GM19035 (cell line): ENCODE data around the gene CDKN1C.

Experiments used
- ATAC-seq: cut with Tn5 transposase; IDR thresholded peaks from one replicate; pipeline ENCODE4 v1.9.1; 2021; ENCODE audit not compliant: unreplicated experiment

CDKN1C gene

DNA sequence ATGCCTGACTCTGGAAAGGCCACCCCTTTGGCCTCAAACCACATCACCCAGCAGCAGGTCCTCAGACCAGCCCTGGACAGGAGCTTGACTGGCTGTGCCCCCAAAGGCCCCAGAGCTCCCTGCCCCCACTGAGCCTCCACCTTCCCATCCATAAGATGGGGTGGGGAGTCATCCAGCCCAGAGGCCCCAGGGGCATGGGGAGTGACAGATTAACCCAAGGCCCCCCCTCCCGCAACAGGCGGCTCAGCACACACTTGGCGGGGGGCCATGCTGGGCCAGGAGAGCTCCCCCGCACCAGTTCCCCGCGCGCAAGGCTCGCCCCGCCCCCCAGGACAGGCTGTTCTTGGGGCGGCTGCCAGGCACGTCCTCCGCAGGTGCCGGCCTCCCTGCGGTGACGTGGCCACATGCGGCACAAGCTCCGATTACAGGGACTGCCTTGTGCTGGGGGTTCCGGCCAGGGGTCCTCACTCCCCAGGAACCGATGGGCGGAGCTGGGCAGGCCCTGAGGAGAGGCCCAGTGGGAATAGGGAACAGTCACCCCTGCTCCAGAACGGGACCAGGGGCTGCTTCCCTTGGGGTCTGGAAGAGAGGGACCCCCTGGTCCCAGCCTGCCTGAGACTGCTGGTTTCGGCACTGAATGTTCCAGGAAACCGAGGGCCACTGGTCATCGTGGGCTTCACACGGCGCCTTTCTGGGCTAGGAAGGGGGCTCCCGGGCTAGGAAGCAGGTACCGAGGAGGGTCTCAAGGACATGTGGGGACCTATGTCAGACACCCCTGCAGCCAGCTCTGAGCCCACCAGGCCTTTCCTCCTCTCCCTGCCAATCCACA, 5.1 kb upstream of the CDKN1C start:
- no peak for ATAC-seq

DNA sequence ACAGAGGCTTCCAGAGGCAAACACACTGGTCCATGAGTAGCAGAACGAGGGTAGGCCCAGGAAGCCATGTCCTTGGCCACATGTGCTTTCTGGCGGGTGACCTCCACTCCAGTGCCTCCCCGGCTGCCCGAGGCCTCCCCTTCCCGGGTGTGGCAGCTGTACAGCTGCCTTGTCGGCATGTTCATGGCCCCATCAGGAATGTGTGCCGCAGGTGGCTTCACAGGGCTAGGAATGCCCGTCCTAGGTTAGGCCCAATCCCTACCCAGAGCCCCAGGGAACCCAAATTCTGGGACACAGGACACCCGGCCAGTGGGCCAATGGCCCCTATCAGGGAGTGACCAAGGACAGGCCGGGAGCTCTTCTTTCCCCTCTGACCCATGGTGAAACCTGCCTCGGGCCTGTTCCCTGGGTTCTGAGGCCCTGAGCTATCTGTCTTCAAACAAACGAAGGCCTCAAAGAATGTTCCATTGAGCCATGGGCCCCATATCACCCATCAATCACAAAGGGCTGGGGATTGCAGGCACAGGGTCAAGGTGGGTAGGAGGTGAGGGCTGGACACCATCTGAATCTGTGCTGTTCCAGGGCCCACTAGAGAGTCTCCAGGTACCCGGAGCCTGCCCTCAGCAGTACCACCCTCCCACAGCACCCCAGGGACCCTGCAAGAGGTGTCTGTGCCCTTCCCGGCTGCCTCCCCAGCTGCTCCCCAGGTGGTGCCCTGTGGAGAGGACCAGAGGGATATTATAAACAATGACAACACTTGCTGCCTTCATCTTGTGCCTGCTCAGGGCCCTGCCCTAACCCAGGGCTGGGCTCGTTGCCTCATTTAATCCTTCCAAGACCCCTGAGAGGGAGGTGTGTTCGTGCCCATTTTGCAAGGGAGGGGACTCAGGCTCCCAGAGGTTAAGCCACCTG, 4.0 kb upstream of the CDKN1C start:
- no peak for ATAC-seq

DNA sequence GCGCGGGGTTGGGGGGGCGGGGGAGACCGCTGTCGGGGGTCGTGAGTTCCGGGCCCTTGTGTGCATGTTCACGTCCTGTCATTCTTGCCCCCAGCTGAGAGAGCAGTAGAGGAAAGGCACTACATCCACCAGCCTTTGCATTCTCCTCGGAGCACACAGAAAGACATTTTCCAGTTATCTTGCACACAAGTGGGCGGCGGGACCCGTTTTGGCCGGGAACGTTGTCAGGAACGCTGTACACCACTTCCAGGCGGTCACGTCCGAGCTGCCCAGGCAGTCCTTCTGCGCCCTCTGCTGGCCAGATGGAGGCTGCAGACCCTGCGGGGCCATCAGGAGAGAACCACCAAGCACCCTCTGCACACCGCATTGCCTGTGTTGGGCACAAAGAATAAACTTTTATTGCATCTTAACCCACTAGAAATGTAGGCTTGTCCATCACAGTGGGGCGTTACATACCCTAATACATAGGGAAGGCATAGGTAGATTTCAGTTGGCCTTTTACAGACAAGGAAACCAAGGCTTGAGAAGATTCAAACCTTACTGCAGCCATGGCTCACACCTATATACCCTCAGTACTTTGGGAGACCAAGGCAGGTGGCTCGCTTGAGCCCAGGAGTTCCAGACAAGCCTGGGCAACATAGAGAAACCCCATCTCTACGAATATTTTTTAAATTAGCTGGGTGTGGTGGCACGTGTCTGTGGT, 2.8 kb upstream of the CDKN1C start:
- no peak for ATAC-seq

DNA sequence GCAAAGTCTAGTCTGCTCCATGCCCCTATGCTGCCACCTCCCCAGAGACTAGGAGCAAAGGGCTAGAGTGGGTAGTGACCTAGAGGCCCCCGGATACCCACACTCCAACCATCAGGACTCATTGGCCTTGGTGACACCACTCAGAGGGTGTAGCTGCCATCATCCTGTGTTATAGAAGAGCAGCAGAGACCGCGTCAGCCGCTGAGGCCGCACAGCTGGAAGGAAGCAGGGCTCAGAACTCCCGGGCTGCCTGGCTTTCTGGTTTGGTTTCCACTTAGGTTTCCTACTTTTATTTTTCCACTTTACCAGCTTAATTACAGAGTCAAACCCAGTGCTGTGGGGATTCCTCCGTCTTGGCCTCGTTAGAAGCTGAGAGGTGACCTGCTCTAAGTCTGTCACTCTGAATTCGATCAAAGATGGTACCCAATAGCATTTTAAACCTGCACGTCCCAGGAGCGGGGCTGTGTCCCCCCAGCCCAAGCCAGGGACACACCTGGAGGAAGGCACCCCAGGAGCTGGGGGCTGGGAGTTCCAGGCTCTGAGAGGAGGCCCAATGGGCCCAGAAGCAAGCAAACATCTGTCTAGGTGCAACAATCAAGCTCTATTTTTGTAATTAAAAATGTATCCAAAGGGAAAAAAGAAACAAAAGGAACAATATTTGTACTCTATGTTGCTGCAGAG, 2.1 kb upstream of the CDKN1C start:
- ATAC-seq = no peak

DNA sequence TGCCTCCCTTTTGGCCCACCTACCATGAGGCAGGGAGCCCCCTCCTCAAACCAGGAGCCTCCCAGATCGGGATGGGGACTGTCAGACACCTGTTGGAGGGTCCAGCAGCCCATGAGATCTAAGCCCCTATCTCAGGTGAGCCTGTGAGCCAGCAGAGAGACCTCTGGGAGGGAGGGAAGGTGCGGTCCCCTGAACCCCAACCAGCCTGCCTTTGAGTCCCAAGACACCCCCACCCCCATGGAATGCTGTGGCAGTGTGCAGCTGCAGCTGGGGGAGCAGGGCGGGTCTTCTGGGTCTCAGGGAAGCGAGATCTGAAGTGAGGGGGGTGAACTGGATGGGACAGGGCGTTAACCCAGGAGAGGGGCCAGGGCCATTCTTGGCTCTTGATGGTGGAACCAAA, 1.4 kb upstream of the CDKN1C start:
- no peak for ATAC-seq

DNA sequence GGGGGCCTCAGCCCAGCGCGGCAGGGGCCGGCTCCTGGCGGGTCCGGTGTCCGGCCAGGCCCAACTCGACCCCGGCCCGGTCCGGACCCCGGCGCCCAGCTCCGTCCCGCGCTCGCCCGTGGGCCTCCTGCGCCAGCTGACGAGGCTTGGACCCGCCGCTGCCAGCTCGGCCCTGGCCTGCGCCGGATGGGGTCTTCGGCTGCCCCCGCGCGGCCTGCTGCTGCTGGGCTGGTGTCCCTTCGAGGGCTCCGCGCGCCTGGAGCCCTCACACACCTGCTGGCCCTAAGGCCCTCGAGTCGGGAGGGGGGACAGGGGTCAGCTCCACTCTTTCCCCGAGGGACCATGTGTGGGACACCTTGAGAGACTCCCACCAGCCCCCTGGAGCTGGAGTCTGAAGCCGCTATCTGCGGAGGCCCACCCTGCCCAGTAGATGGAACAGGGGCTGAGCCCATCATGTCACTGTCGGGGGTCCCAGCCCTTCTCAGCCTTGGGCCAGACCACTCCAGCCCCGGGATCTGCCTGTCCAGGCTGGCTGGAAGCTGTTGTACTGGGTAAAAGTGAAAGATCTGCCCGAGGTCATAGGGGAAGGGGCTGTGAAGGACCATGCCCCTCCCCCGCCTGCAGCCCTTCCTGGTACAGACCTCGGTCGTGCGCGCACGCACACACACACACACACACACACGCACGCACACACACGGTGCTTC, 768 bp upstream of the CDKN1C start:
- peak; percentile 11 for ATAC-seq

DNA sequence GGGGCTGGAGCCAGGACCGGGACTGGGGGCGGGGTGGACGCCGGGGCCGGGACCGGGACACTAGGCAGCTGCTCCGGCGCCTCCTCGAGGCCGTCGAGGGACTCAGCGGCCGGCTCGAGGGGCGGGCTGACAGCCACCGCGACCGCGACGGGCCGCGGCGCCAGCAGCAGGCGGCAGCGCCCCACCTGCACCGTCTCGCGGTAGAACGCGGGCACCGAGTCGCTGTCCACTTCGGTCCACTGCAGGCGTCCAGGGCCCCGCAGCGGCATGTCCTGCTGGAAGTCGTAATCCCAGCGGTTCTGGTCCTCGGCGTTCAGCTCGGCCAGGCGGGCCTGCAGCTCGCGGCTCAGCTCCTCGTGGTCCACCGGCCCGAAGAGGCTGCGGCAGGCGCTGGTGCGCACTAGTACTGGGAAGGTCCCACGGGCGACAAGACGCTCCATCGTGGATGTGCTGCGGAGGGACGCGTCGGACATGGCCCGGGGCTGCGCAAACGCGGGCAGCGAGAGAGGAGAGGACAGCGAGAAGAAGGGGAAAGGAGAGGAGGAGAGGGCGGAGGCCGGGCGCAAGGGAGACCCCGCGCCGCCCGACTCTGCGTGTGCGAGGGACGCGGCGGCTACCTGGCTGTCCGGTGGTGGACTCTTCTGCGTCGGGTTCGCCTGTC, 428 bp downstream of the CDKN1C start:
- ATAC-seq = peak; percentile 2

DNA sequence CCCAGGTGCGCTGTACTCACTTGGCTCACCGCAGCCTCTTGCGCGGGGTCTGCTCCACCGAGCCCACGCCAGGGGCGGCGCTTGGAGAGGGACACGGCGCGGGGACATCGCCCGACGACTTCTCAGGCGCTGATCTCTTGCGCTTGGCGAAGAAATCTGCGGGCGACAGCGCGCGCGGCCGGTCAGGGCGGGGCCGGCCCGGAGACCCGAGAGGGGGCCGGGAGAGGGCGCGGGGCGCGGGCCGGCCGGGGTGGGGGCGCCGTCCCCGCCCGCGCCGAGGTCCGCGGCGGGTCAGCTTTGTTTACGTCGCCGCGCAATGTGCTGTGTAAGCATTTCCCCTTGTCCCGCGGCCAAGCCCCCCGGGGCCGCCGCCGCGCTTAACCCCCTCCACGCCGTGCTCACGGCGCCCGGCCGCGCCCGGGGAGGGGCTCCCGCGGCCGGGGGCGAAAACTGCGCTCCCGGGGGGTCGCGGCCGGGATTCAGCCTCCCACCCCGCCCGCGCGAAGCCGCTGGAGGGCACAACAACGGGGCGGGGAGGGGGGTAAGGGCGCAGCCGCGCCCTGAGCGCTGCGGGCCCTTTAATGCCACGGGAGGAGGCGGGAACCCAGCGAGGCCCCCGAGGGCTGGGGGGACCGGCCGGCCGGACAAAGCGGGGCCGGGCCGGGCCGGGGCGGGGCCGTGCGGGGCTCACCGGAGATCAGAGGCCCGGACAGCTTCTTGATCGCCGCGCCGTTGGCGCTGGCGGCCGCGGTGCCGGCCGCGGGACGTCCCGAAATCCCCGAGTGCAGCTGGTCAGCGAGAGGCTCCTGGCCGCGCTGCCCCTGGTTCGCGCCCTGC, 1.4 kb downstream of the CDKN1C start:
- ATAC-seq = no peak

DNA sequence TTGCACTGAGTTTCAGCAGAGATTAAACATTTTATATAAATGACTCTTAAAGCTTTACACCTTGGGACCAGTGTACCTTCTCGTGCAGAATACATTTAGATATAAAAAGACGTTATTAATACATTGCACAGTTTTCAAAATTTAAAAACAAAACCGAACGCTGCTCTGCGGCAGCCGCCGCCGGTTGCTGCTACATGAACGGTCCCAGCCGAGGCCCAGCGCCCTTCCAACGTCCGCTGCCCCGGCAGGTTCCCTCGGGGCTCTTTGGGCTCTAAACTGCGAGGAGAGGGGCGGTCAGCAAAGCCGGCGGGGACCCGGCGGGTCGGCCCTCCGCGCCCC, 2.0 kb downstream of the CDKN1C start:
- no peak for ATAC-seq

DNA sequence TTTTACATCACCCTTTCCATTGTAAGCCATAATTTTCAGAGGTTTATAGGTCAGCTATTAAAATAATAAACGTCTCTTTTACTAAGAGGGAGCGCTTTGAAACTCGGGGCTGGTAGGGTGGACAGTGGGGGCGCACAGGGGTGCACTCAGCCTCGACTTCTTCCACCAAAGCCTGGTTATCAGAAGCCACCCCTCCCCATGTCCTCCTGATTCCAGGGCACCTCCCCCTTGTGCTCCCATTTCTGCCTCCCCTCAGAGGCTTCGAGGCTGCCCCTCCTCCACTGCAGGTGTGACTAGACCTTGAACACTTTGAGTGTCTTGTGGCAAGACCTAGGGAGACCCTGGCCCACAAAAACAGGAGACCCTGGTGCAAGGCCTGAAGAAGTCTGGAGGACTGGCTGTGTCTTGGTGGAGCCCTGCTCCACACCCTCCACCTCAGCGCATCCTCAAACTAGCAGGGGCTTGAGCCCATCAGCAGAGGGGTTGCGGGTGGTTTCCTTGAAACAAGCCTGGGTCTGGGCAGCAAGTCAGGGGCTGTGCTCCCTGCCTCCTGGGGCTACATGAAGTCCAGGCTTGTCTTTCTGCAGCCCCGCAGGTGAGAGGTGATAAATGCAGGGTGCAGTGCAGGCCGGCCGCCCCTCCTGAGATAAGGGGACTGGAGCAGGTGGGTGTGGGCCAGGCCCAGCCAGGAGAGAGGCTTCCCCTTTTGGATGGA, 3.0 kb downstream of the CDKN1C start:
- ATAC-seq = no peak

DNA sequence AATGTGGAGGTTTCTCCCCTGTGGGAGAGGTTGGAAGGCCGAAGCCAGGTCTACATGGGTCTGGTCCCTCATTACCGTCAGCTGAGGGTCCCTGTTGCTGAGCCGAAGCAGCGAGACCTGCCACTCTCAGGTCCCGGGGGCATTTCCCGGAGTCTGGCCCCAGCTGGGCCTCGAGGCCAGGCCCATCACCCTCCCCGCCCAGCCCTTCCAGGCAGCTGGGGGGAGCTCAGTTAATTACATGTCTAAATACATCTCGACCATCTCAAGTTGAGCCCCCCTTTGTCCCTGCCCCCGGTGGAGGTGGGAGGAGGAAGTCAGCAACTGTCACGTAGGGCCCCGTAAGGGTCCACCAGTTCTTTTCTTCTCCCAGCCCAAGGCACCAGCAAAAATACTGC, 3.6 kb downstream of the CDKN1C start:
- ATAC-seq = no peak

DNA sequence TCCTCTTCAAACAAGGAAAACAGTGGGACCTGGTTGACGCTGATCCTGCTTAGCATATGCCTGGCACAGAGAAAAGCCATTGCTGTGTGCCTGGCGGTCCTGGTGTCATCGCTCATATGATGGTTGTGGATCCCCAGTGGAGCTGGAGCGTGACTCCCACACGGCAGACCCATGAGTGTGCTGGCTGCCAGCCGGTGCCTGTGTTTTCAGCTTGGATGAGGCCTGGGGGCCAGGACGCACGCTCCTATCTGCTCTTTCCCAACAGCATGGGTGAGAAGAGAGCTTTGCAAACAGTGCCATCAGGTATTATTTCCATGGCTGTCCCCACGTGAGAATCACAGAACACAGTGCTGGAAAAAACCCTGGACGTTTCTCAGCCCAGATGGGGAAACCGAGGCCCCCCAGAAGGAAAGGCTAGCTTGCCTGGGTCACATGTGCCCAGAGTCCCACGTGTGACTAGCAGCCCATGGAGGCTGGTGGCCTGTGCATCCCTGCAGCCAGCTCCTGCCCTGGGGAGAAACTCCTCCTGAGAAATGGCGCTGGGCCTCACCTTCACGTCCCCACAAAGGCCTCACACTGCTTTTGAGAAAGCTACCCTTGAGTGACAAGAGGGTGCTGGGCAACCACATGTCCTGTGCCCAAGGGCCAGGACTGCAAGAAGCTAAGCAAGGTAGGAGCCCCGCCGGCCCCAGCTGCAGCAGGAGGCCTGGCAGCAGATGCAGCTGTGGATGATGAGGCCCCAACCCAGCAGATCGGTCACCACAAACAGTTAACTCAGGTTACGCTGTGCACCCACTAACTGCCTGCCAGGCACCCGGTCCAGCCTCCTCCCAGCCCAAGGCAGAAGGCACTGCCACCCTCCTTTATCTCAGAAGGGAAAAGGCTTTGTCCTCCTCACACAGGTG, 4.2 kb downstream of the CDKN1C start:
- no peak for ATAC-seq

DNA sequence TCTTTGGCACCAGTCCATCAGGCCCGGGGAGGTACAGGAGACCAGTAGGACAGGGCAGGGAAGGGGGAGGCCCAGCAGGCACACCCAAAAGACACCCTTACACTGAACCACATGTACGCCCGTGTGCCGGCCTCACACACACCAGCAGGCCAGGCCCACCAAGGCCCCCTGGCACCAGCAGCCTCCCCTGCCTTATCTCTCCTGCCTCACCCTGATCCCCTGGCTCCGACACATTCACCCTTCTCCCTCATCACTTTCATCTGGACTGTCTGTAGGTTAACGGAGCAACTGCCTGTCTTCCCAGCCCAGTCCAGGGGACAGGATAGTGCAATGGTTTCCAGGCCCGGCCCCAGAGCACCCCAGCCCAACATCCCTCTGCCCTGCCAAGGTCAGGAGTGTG, 4.9 kb downstream of the CDKN1C start:
- no peak for ATAC-seq

DNA sequence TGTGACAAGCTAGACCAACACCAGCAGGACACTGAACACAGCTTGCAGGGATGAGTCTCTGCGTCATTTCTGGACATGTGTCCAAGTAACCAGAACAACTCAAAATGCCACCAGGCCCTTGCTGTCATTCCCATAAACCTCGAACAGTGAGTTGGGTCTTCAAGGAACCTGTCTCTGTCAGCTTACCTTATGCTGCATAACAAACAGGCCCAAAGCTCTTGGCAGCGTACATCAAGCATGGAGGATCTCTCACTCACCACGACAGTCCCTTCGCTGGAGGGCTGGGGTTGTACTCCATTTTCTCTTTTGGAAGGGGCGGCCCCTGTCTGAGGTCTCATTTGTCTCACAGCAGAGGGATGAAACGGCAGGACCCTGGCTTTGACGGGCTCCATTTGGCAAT, 6.8 kb downstream of the CDKN1C start:
- ATAC-seq = no peak

DNA sequence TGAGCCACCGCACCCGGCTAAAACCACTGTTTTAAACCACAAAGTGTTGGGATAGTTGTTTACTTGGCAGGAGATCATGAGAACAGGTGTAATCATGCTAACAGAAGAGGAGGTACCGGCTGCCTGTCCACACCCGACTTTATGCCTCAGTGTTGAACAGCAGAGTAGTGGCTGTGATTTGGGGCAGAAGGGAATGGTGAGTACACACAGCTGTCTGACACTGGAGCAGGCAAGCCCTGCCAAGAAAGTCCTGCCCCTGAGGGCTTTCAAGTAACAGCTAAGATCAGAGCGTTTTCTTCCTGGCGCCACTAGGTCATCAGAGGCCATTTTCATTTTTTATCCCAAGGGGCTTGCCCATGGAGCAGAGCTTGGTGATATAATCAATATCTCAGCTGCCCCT, 8.1 kb downstream of the CDKN1C start:
- ATAC-seq = no peak

DNA sequence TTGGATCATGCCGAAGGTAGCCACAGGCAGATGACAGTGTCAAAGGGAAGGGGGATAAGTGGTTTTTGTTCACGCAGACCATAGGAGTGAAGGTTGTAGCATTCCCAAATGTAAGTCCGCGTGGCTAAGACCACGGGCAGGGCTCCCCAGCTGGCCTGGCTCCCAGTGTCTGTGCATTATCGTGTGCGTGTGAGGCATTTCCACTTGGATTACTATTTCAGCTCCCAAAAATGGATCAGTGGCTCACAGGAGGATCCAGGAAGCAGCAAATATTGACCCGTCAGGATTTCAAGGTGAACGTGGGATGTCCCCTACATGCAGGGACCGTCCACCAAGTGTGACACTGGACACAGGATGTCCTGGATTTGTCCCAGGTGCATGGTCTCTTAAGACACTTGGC, 10.6 kb downstream of the CDKN1C start:
- no peak for ATAC-seq

DNA sequence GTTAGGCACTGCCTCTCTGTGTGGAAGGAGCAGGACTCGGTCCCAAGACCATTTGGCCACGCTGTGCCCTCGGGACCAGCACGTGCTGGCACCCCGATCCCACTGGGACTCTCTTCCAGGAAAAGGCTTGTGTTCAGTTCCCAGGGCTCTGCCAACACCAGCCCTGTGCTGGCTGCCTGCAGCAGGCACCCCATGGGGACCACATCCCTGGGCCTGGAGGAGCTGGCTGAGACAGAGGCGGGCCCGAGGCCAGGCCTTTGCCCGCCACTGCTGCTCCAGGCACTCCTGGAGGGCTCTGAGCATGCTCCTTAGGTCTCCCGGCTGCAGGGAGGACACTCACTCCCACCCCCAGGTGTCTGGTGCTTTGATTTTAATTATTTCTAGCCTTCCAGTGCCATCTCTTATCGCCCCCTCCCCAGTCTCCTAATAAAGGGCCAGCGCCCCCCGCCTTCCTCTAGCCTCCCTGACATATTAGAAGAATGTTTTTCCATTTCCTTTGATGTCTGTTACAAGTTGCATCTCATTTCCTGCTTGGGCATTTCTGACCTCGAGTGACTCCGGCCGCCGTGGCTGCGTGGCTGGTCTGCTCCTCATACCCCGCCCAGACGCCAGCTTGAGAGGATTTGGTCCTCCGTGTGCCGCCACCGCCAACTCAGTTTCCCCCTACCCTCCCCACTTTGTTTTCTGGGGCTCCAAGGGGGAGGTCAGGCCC, 14.4 kb downstream of the CDKN1C start:
- ATAC-seq = no peak
